Mesendoderm (in vitro differentiated cells): ENCODE measurements around the gene PRR14L. TPM values are rescaled to one million over a fixed set of nuclear protein-coding genes. Genes with fewer than 3 reads are reported as not detected.
"Not testable (repeated sequence)": the region's sequence is repeated elsewhere in the genome, so short reads cannot be mapped to it uniquely, and the experiment has no call there.

Source experiments
- DNase-seq: peaks from one replicate; pipeline ENCODE4 v3.0.0; 2013
- H2AK5ac ChIP-seq: 2 replicates; pipeline ENCODE4 v1.6.1; 2013; ENCODE audit warnings: low read length, inconsistent platforms
- H2BK120ac ChIP-seq: 2 replicates; pipeline ENCODE4 v1.6.1; 2013; ENCODE audit warnings: low read depth, mild to moderate bottlenecking, low read length, moderate library complexity, mixed read lengths
- H2BK15ac ChIP-seq: replicated peaks from 2 replicates; pipeline ENCODE4 v1.6.1; 2013; ENCODE audit warnings: low read depth, mild to moderate bottlenecking, moderate library complexity
- H2BK5ac ChIP-seq: 2 replicates; pipeline ENCODE4 v1.6.1; 2013; ENCODE audit warnings: low read length, inconsistent platforms
- H3K18ac ChIP-seq: 2 replicates; pipeline ENCODE4 v1.6.1; 2013; ENCODE audit warnings: mild to moderate bottlenecking, low read length, mixed read lengths
- H3K23ac ChIP-seq: one replicate; pipeline ENCODE4 v1.6.1; 2013; ENCODE audit warnings: low read length
- H3K27ac ChIP-seq: 2 replicates; pipeline ENCODE4 v1.5.1; 2013; ENCODE audit warnings: low read depth, mild to moderate bottlenecking, inconsistent platforms, low read length, moderate library complexity
- H3K27me3 ChIP-seq: 2 replicates; pipeline ENCODE4 v1.6.1; 2013; ENCODE audit warnings: low read length, control low read depth, mild to moderate bottlenecking, inconsistent platforms; ENCODE audit not compliant: insufficient read depth, poor library complexity
- H3K36me3 ChIP-seq: 2 replicates; pipeline ENCODE4 v1.6.1; 2013; ENCODE audit warnings: low read length, inconsistent platforms; ENCODE audit not compliant: control insufficient read depth, insufficient read depth
- H3K4ac ChIP-seq: one replicate; pipeline ENCODE4 v1.6.1; 2013; ENCODE audit warnings: low read depth, mild to moderate bottlenecking, low read length, moderate library complexity
- H3K4me1 ChIP-seq: 2 replicates; pipeline ENCODE4 v1.6.1; 2013; ENCODE audit warnings: low read depth, low read length, inconsistent platforms; ENCODE audit not compliant: control insufficient read depth
- H3K4me2 ChIP-seq: 2 replicates; pipeline ENCODE4 v1.6.1; 2013; ENCODE audit warnings: low read length
- H3K4me3 ChIP-seq: 2 replicates; pipeline ENCODE4 v1.5.1; 2013; ENCODE audit warnings: mild to moderate bottlenecking, low read length
- H3K56ac ChIP-seq: one replicate; pipeline ENCODE4 v1.6.1; 2013; ENCODE audit warnings: low read length
- H3K79me1 ChIP-seq: 2 replicates; pipeline ENCODE4 v1.6.1; 2013; ENCODE audit warnings: low read length, inconsistent platforms
- H3K79me2 ChIP-seq: 2 replicates; pipeline ENCODE4 v1.6.1; 2013; ENCODE audit warnings: mild to moderate bottlenecking, low read length; ENCODE audit not compliant: control insufficient read depth, insufficient read depth
- H3K9ac ChIP-seq: 2 replicates; pipeline ENCODE4 v1.6.1; 2013; ENCODE audit warnings: low read length, inconsistent platforms
- H4K5ac ChIP-seq: one replicate; pipeline ENCODE4 v1.6.1; 2013; ENCODE audit warnings: low read length
- H4K8ac ChIP-seq: one replicate; pipeline ENCODE4 v1.6.1; 2013; ENCODE audit warnings: low read depth, mild to moderate bottlenecking, control low read depth, low read length, moderate library complexity
- WGBS: extraction: QIAGEN DNeasy Blood & Tissue Kit; methylation state at CpG from one replicate; pipeline ENCODE4 v1.1.7; 2013; ENCODE audit warnings: low lambda C conversion rate, missing lambda C conversion rate; ENCODE audit not compliant: insufficient coverage; ENCODE audit errors: extremely low coverage; 5-methylcytosine and 5-hydroxymethylcytosine counted together
- polyA plus RNA-seq, 2 experiments: library from polyadenylated mRNA; stranded (reverse); fragments of 200-250 nt; gene quantifications; one replicate each; pipeline ENCODE4 v1.2.3, GENCODE V29; 2013

The PRR14L gene
- polyA plus RNA-seq (2013, experiment 1 of 2) = 11.8 TPM
- polyA plus RNA-seq (2013, experiment 2 of 2) = 11.1 TPM

- peak; percentile 97 for DNase-seq
- H3K27ac ChIP-seq = peak within 1 kb of the TSS; percentile 94
- H3K4me2 ChIP-seq = peak within 1 kb of the TSS; percentile 37
- peak within 1 kb of the TSS; percentile 9 for H2BK5ac ChIP-seq
- peaks cover 21% of the 10 kb centered on the region for H3K79me2 ChIP-seq
- H2BK15ac ChIP-seq = no peak within 1 kb of the TSS
- WGBS = no CpG with 5 or more reads among the region's 62 CpGs
- H3K23ac ChIP-seq = peak within 1 kb of the TSS; percentile 76
- no peaks in the 10 kb centered on the region for H3K36me3 ChIP-seq
- H2BK120ac ChIP-seq = no peak within 1 kb of the TSS
- no peaks in the 10 kb centered on the region for H3K27me3 ChIP-seq
- peaks cover 8% of the 10 kb centered on the region for H3K4me1 ChIP-seq
- peak within 1 kb of the TSS; percentile 97 for H3K56ac ChIP-seq
- H3K79me1 ChIP-seq = peaks cover 9% of the 10 kb centered on the region
- peak within 1 kb of the TSS; percentile 97 for H3K4me3 ChIP-seq
- no peak within 1 kb of the TSS for H4K5ac ChIP-seq
- peak within 1 kb of the TSS; percentile 46 for H3K4ac ChIP-seq
- peak within 1 kb of the TSS; percentile 29 for H3K18ac ChIP-seq
- H4K8ac ChIP-seq = no peak within 1 kb of the TSS
- H3K9ac ChIP-seq = peak within 1 kb of the TSS; percentile 98
- H2AK5ac ChIP-seq = peak within 1 kb of the TSS; percentile 2
These were observed at the start of gene PRR14L for GRCh38 chr22:31749636-31750364. Gene PRR14L (minus strand): TSS chr22:31750132. CDS start chr22:31738860, 11,272 bp downstream.

- H2BK15ac ChIP-seq, H3K36me3 ChIP-seq, H3K27me3 ChIP-seq, DNase-seq, H3K18ac ChIP-seq, H3K4me3 ChIP-seq, H3K79me1 ChIP-seq, H3K79me2 ChIP-seq, H3K4me1 ChIP-seq, H4K8ac ChIP-seq, H2BK120ac ChIP-seq, H3K56ac ChIP-seq, H3K4ac ChIP-seq, H3K27ac ChIP-seq, H4K5ac ChIP-seq, H3K23ac ChIP-seq, H3K4me2 ChIP-seq, H2AK5ac ChIP-seq, H2BK5ac ChIP-seq, H3K9ac ChIP-seq: not testable (repeated sequence)
- no CpG with 5 or more reads among the region's 8 CpGs for WGBS
These were observed 49.4 kb upstream of the PRR14L start for GRCh38 chr22:31799358-31799757.

GRCh38 chr22:31790240-31790639 lies 40.3 kb upstream of the PRR14L start:
- Histone ChIP-seq H3K23ac (no peak overlapping the region), H3K18ac (no peak overlapping the region), H3K79me2 (no peaks in the 10 kb centered on the region), H3K9ac (no peak overlapping the region), H3K4me3 (no peak overlapping the region), H3K56ac (no peak overlapping the region), H3K36me3 (no peaks in the 10 kb centered on the region), H2BK15ac (no peak overlapping the region), H3K79me1 (no peaks in the 10 kb centered on the region), H3K4ac (no peak overlapping the region), H3K4me1 (no peaks in the 10 kb centered on the region), H3K27me3 (no peaks in the 10 kb centered on the region), H2BK5ac (no peak overlapping the region), H3K27ac (no peak overlapping the region), H3K4me2 (no peak overlapping the region), H2AK5ac (no peak overlapping the region), H2BK120ac (no peak overlapping the region), H4K8ac (no peak overlapping the region), H4K5ac (no peak overlapping the region)
- no CpG with 5 or more reads among the region's 2 CpGs for WGBS
- DNase-seq = no peak

GRCh38 chr22:31789803-31790202 lies 39.9 kb upstream of the PRR14L start:
- H2BK120ac ChIP-seq = no peak overlapping the region
- H3K79me2 ChIP-seq = no peaks in the 10 kb centered on the region
- H2BK15ac ChIP-seq = no peak overlapping the region
- H4K8ac ChIP-seq = no peak overlapping the region
- H3K27me3 ChIP-seq = no peaks in the 10 kb centered on the region
- no peak for DNase-seq
- no peak overlapping the region for H3K4ac ChIP-seq
- H3K4me1 ChIP-seq = no peaks in the 10 kb centered on the region
- WGBS = no CpG with 5 or more reads among the region's 3 CpGs
- no peak overlapping the region for H2BK5ac ChIP-seq
- H2AK5ac ChIP-seq = no peak overlapping the region
- no peaks in the 10 kb centered on the region for H3K79me1 ChIP-seq
- no peak overlapping the region for H3K23ac ChIP-seq
- H3K36me3 ChIP-seq = no peaks in the 10 kb centered on the region
- no peak overlapping the region for H3K18ac ChIP-seq
- no peak overlapping the region for H3K56ac ChIP-seq
- no peak overlapping the region for H3K4me3 ChIP-seq
- no peak overlapping the region for H4K5ac ChIP-seq
- no peak overlapping the region for H3K27ac ChIP-seq
- no peak overlapping the region for H3K9ac ChIP-seq
- no peak overlapping the region for H3K4me2 ChIP-seq

- no peaks in the 10 kb centered on the region for H3K27me3 ChIP-seq
- no peak overlapping the region for H2BK15ac ChIP-seq
- no peaks in the 10 kb centered on the region for H3K79me1 ChIP-seq
- H2BK5ac ChIP-seq = no peak overlapping the region
- H3K4me2 ChIP-seq = no peak overlapping the region
- H3K27ac ChIP-seq = no peak overlapping the region
- no peak overlapping the region for H3K4me3 ChIP-seq
- no peak overlapping the region for H4K5ac ChIP-seq
- no peak overlapping the region for H4K8ac ChIP-seq
- no CpG with 5 or more reads among the region's 4 CpGs for WGBS
- H3K56ac ChIP-seq = no peak overlapping the region
- H2BK120ac ChIP-seq = no peak overlapping the region
- H3K4me1 ChIP-seq = no peaks in the 10 kb centered on the region
- no peak overlapping the region for H2AK5ac ChIP-seq
- H3K4ac ChIP-seq = no peak overlapping the region
- H3K23ac ChIP-seq = no peak overlapping the region
- no peak overlapping the region for H3K18ac ChIP-seq
- no peaks in the 10 kb centered on the region for H3K79me2 ChIP-seq
- no peak overlapping the region for H3K9ac ChIP-seq
- peaks cover 2% of the 10 kb centered on the region for H3K36me3 ChIP-seq
- DNase-seq = no peak
These were observed 26.3 kb upstream of the PRR14L start for GRCh38 chr22:31776231-31776630.

- H3K4me3 ChIP-seq = no peak overlapping the region
- no peak overlapping the region for H2BK5ac ChIP-seq
- peaks cover 1% of the 10 kb centered on the region for H3K36me3 ChIP-seq
- no peak for DNase-seq
- H3K23ac ChIP-seq = no peak overlapping the region
- no peaks in the 10 kb centered on the region for H3K79me1 ChIP-seq
- WGBS = no CpG with 5 or more reads among the region's 5 CpGs
- H3K56ac ChIP-seq = no peak overlapping the region
- H2AK5ac ChIP-seq = no peak overlapping the region
- H2BK120ac ChIP-seq = no peak overlapping the region
- H4K5ac ChIP-seq = no peak overlapping the region
- no peak overlapping the region for H3K18ac ChIP-seq
- no peak overlapping the region for H3K4me2 ChIP-seq
- no peak overlapping the region for H3K27ac ChIP-seq
- no peaks in the 10 kb centered on the region for H3K4me1 ChIP-seq
- H3K79me2 ChIP-seq = no peaks in the 10 kb centered on the region
- no peak overlapping the region for H4K8ac ChIP-seq
- no peaks in the 10 kb centered on the region for H3K27me3 ChIP-seq
- H2BK15ac ChIP-seq = no peak overlapping the region
- H3K4ac ChIP-seq = no peak overlapping the region
- H3K9ac ChIP-seq = no peak overlapping the region
These were observed 23.5 kb upstream of the PRR14L start for GRCh38 chr22:31773416-31773815.
